HepG2 (cell line): ENCODE results near the gene TNS1. TPM values are rescaled to one million over a fixed set of nuclear protein-coding genes. Genes with fewer than 3 reads are reported as not detected.

Source experiments
- ATAC-seq: fragments of 200-7000 bp; cut with Tn5 transposase; 3 replicates; pipeline ENCODE4 v1.9.1; 2020; ENCODE audit warnings: mild to moderate bottlenecking, moderate library complexity
- BruUV-seq: library from RNA; stranded (reverse); fragments of 400-500 nt; replicated peaks from 2 replicates; lab custom pipeline; 2021; lab: Mats Ljungman, UMichigan
- CTCF ChIA-PET: fragments of 300-600 bp; formaldehyde crosslinking; extraction: SDS; loops from one replicate; lab custom pipeline; 2021; ENCODE audit warnings: low total read pairs, inconsistent platforms, low intra/inter-chr PET ratio; lab: Yijun Ruan, JAX
- POLR2A ChIA-PET: fragments of 350-600 bp; sonication (Branson Sonifier 250); formaldehyde crosslinking; loops from one replicate; lab custom pipeline; 2020; ENCODE audit warnings: antibody characterized with exemption, inconsistent platforms; lab: Yijun Ruan, JAX
- DNase-seq: peaks from one replicate; pipeline ENCODE4 v3.0.0-alpha.2; 2015; ENCODE audit warnings: low spot score
- FAIRE-seq: peaks from 3 replicates; lab custom pipeline; 2011; peaks lifted over from hg19 to GRCh38; lab: Jason Lieb, UNC
- H2AFZ ChIP-seq: one replicate; pipeline ENCODE4 v1.6.1; 2011; ENCODE audit warnings: low read length, inconsistent platforms
- H3K27ac ChIP-seq: fragments of 300-600 bp; 3 replicates; pipeline ENCODE4 v1.8.0; 2011; ENCODE audit warnings: mixed run types, mild to moderate bottlenecking, mixed read lengths, low read length, inconsistent platforms; ENCODE audit not compliant: insufficient read depth; ENCODE audit errors: extremely low read length
- H3K27me3 ChIP-seq, 2 experiments: fragments of 200-600 bp in 1 of 2; 2 replicates in 1 of 2; 3 replicates in 1 of 2; pipeline versions ENCODE4 v1.6.0 to v1.8.0; 2011; ENCODE audit warnings: low read length in 2 of 2, mild to moderate bottlenecking in 2 of 2, moderate library complexity in 2 of 2, inconsistent platforms in 1 of 2; ENCODE audit not compliant: insufficient read depth in 2 of 2, control insufficient read depth in 1 of 2
- H3K36me3 ChIP-seq, 2 experiments: fragments of 200-600 bp in 1 of 2; replicated peaks in 1 of 2; 2 replicates in 1 of 2; 3 replicates in 1 of 2; pipeline versions ENCODE4 v1.5.1 to v1.8.0; 2011; ENCODE audit warnings: low read length in 2 of 2, inconsistent platforms in 1 of 2; ENCODE audit not compliant: insufficient read depth in 2 of 2, control insufficient read depth in 1 of 2
- H3K4me1 ChIP-seq: 2 replicates; pipeline ENCODE4 v1.5.1; 2012; ENCODE audit warnings: low read length, inconsistent platforms; ENCODE audit not compliant: insufficient read depth
- H3K4me2 ChIP-seq: 2 replicates; pipeline ENCODE4 v1.6.0; 2011; ENCODE audit warnings: low read depth, low read length, inconsistent platforms
- H3K4me3 ChIP-seq, 3 experiments: fragments of 200-600 bp in 1 of 3; sonication (generic), shearing (Covaris generic) in 1 of 3; replicated peaks in 1 of 3; 2 replicates each; pipeline ENCODE4 v1.5.1; 2011 to 2016; ENCODE audit warnings: low read length in 3 of 3, inconsistent platforms in 2 of 3, low read depth in 2 of 3, mild to moderate bottlenecking in 2 of 3, control low read depth in 1 of 3, mixed read lengths in 1 of 3; ENCODE audit not compliant: insufficient read depth in 1 of 3
- H3K79me2 ChIP-seq: one replicate; pipeline ENCODE4 v1.6.1; 2011; ENCODE audit warnings: low read length, inconsistent platforms; ENCODE audit not compliant: insufficient read depth
- H3K9ac ChIP-seq: 2 replicates; pipeline ENCODE4 v1.6.0; 2011; ENCODE audit warnings: mild to moderate bottlenecking, low read depth, low read length, inconsistent platforms; ENCODE audit not compliant: insufficient read depth
- H3K9me3 ChIP-seq: 2 replicates; pipeline ENCODE4 v1.5.1; 2012; ENCODE audit warnings: mild to moderate bottlenecking, low read length
- H4K20me1 ChIP-seq: 2 replicates; pipeline ENCODE4 v1.6.0; 2011; ENCODE audit warnings: inconsistent platforms, mild to moderate bottlenecking, low read length, moderate library complexity; ENCODE audit not compliant: insufficient read depth
- EZH2 ChIP-seq: conservative IDR thresholded peaks from 2 replicates; pipeline ENCODE4 v1.6.1; 2012; ENCODE audit warnings: mild to moderate bottlenecking, low read depth, low read length, moderate library complexity
- ZNF605 ChIP-seq: sonication (generic); formaldehyde crosslinking; IDR thresholded peaks from 2 replicates; pipeline ENCODE4 v1.8.0; 2022; ENCODE audit warnings: mild to moderate bottlenecking, missing genetic modification reagents
- ZNF749 ChIP-seq: sonication (generic); formaldehyde crosslinking; IDR thresholded peaks from 2 replicates; pipeline ENCODE4 v1.8.0; 2022; ENCODE audit warnings: mild to moderate bottlenecking, missing genetic modification reagents, moderate library complexity, borderline replicate concordance
- WGBS: methylation state at CpG from one replicate; pipeline ENCODE4 v1.1.6; 2017; ENCODE audit warnings: low lambda C conversion rate; 5-methylcytosine and 5-hydroxymethylcytosine counted together
- in situ Hi-C: cut with HindIII; loops from 2 replicates; pipeline ENCODE4 v1.10.0; 2017; ENCODE audit warnings: low pct_unique_long_range_greater_than_20kb; ENCODE audit not compliant: extremely low pct_ligation_motif_present
- intact Hi-C: fragments of 100-400 bp; cut with micrococcal nuclease; formaldehyde crosslinking; loops from one replicate; pipeline ENCODE4 v1.10.0; 2022; ENCODE audit not compliant: unreplicated experiment
- polyA plus RNA-seq, 8 experiments: library from polyadenylated mRNA; depleted of rRNA in 3 of 8; stranded (reverse) in 7 of 8; unstranded in 1 of 8; fragments of >200 nt; fragmentation: Illumina TruSeq in 4 of 8; extraction: Trizol in 4 of 8; gene quantifications; 2 replicates each; pipeline versions ENCODE4 v1.2.1 to v1.2.3, GENCODE V29; 2011 to 2016; ENCODE audit warnings: low read depth in 4 of 8, missing spikeins in 1 of 8, mixed read lengths in 1 of 8; ENCODE audit not compliant: insufficient read depth in 1 of 8
- total RNA-seq, 5 experiments: library from RNA; depleted of rRNA; stranded (reverse); fragments of >200 nt; fragmentation: Illumina TruSeq; extraction: Trizol; gene quantifications; 2 replicates each; pipeline ENCODE4 v1.2.3, GENCODE V29; 2016; ENCODE audit warnings: low read depth in 1 of 5
- TF ChIP-seq, protein P1 (sequence below): sonication (generic); formaldehyde crosslinking; IDR thresholded peaks from 2 replicates; pipeline ENCODE4 v1.4.0; 2020; ENCODE audit warnings: mild to moderate bottlenecking, missing genetic modification reagents
- TF ChIP-seq, protein P2 (sequence below): sonication (generic); formaldehyde crosslinking; IDR thresholded peaks from 2 replicates; pipeline ENCODE4 v1.9.0; 2021; ENCODE audit warnings: mild to moderate bottlenecking, missing genetic modification reagents

TNS1 gene
- total and polyA plus RNA-seq, 2 of the 13 experiments (the other 11 are each of a cell fraction or from before 2014, with no cell fraction given): 1.9 to 118 TPM

DNA sequence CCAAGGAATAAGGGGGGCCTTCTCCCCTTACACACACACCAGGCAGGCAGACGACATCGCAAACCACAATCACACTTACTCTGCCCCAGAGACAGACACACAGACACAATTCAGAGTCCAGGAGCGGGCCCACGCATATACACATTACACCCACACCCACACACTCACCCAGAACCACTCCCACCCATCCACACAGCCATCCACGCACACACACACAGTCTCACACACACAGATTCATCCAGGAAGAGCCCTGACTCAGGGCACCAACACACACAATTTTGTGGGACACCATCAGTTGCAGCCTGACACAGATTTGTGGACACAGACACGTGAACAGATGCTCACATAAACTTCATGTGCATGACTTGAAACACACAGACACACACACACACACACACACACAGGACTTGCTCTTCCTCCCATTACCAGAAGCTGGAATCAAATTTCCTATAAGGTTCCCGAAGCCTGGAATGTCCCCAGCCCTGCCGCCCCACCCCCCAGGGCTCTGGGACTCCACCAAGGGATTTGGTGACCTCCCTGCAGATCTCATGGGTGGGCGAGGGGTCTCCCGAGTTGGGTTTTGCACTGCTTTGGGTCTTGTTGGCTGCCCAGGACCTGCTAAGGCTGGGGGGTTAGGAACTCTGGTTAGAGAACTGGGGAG, 23.5 kb downstream of the TNS1 start:
- peak; percentile 10; the same call in 2 of the 3 replicates for ATAC-seq
- no TSS peak for BruUV-seq
- H3K27ac ChIP-seq: no peak overlapping the region
- FAIRE-seq: peak; percentile 12
- H3K36me3 ChIP-seq: no peaks in the 10 kb centered on the region
- H4K20me1 ChIP-seq: no peaks in the 10 kb centered on the region
- no peak overlapping the region for H2AFZ ChIP-seq
- POLR2A ChIA-PET: no interaction called here
- peaks cover 7 to 61% of the 10 kb centered on the region in 2 experiments; a peak in 4 of 5 replicates for H3K27me3 ChIP-seq
- no peaks in the 10 kb centered on the region for H3K9me3 ChIP-seq
- CTCF ChIA-PET: no interaction called here
- peak overlapping the region in 2 of 3 experiments; percentile 50 to 66; a peak in 2 of 6 replicates for H3K4me3 ChIP-seq
- H3K4me2 ChIP-seq: peak overlapping the region; percentile 60
- WGBS: 9% methylated on average over 10 of the region's 10 CpGs
- peaks cover 9% of the 10 kb centered on the region; the same call in 1 of the 2 replicates for H3K4me1 ChIP-seq
- H3K9ac ChIP-seq: no peak overlapping the region
- intact Hi-C loops (no loop called here), in situ Hi-C loops (no loop called here)
- DNase-seq: no peak
- H3K79me2 ChIP-seq: no peaks in the 10 kb centered on the region
- TF ChIP-seq, protein P1, sequence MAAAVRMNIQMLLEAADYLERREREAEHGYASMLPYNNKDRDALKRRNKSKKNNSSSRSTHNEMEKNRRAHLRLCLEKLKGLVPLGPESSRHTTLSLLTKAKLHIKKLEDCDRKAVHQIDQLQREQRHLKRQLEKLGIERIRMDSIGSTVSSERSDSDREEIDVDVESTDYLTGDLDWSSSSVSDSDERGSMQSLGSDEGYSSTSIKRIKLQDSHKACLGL (CRISPR knock-in tag): 0 out of 2 replicates have a peak, but pooled peaks have one; percentile 17
- TF ChIP-seq ZNF605 (CRISPR knock-in tag) (0 out of 2 replicates have a peak, but pooled peaks have one; percentile 30), ZNF749 (CRISPR knock-in tag) (no peak), EZH2 (peak; percentile 96)
- TF ChIP-seq, protein P2, sequence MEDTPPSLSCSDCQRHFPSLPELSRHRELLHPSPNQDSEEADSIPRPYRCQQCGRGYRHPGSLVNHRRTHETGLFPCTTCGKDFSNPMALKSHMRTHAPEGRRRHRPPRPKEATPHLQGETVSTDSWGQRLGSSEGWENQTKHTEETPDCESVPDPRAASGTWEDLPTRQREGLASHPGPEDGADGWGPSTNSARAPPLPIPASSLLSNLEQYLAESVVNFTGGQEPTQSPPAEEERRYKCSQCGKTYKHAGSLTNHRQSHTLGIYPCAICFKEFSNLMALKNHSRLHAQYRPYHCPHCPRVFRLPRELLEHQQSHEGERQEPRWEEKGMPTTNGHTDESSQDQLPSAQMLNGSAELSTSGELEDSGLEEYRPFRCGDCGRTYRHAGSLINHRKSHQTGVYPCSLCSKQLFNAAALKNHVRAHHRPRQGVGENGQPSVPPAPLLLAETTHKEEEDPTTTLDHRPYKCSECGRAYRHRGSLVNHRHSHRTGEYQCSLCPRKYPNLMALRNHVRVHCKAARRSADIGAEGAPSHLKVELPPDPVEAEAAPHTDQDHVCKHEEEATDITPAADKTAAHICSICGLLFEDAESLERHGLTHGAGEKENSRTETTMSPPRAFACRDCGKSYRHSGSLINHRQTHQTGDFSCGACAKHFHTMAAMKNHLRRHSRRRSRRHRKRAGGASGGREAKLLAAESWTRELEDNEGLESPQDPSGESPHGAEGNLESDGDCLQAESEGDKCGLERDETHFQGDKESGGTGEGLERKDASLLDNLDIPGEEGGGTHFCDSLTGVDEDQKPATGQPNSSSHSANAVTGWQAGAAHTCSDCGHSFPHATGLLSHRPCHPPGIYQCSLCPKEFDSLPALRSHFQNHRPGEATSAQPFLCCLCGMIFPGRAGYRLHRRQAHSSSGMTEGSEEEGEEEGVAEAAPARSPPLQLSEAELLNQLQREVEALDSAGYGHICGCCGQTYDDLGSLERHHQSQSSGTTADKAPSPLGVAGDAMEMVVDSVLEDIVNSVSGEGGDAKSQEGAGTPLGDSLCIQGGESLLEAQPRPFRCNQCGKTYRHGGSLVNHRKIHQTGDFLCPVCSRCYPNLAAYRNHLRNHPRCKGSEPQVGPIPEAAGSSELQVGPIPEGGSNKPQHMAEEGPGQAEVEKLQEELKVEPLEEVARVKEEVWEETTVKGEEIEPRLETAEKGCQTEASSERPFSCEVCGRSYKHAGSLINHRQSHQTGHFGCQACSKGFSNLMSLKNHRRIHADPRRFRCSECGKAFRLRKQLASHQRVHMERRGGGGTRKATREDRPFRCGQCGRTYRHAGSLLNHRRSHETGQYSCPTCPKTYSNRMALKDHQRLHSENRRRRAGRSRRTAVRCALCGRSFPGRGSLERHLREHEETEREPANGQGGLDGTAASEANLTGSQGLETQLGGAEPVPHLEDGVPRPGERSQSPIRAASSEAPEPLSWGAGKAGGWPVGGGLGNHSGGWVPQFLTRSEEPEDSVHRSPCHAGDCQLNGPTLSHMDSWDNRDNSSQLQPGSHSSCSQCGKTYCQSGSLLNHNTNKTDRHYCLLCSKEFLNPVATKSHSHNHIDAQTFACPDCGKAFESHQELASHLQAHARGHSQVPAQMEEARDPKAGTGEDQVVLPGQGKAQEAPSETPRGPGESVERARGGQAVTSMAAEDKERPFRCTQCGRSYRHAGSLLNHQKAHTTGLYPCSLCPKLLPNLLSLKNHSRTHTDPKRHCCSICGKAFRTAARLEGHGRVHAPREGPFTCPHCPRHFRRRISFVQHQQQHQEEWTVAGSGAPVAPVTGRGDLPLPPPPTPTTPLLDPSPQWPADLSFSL: 0 out of 2 replicates have a peak, but pooled peaks have one; percentile 56
